GM18526 (cell line): ENCODE data around the gene PDGFRB.

Experiments used
- POLR2A ChIP-seq: IDR thresholded peaks from 3 replicates; pipeline ENCODE4 v1.6.1; 2011; ENCODE audit not compliant: insufficient read length; ENCODE audit errors: extremely low read depth

The PDGFRB gene

GRCh38 chr5:150159741-150160179, 4.1 kb upstream of the PDGFRB start:
- no peak for TF ChIP-seq POLR2A

- TF ChIP-seq POLR2A: no peak
Measured at GRCh38 chr5:150159031-150159430, 3.4 kb upstream of the PDGFRB start.

GRCh38 chr5:150158170-150158949, 2.7 kb upstream of the PDGFRB start:
- no peak for TF ChIP-seq POLR2A

- no peak for TF ChIP-seq POLR2A
Measured at GRCh38 chr5:150157168-150157567, 1.5 kb upstream of the PDGFRB start.

GRCh38 chr5:150156540-150156939, 895 bp upstream of the PDGFRB start:
- TF ChIP-seq POLR2A: no peak

- no peak for TF ChIP-seq POLR2A
Measured at GRCh38 chr5:150156027-150156368, 353 bp upstream of the PDGFRB start.

- TF ChIP-seq POLR2A: no peak
Measured at GRCh38 chr5:150154618-150155128, 972 bp downstream of the PDGFRB start.

- TF ChIP-seq POLR2A: no peak
Measured at GRCh38 chr5:150153957-150154617, 1.6 kb downstream of the PDGFRB start.

- TF ChIP-seq POLR2A: no peak
Measured at GRCh38 chr5:150153483-150153882, 2.2 kb downstream of the PDGFRB start.

- TF ChIP-seq POLR2A: no peak
Measured at GRCh38 chr5:150152636-150153462, 2.8 kb downstream of the PDGFRB start.

- no peak for TF ChIP-seq POLR2A
Measured at GRCh38 chr5:150149618-150150017, 6.0 kb downstream of the PDGFRB start.

GRCh38 chr5:150148117-150148927, 7.3 kb downstream of the PDGFRB start:
- no peak for TF ChIP-seq POLR2A

GRCh38 chr5:150147670-150148069, 8.0 kb downstream of the PDGFRB start:
- no peak for TF ChIP-seq POLR2A

GRCh38 chr5:150146862-150147601, 8.6 kb downstream of the PDGFRB start:
- TF ChIP-seq POLR2A: no peak
